Measurements from ENCODE around the gene REPS1. TPM values are rescaled to one million over a fixed set of nuclear protein-coding genes. Genes with fewer than 3 reads are reported as not detected.

REPS1 gene
- total and polyA plus RNA-seq, 2 of the 13 experiments (the other 11 are each of a cell fraction or from before 2014, with no cell fraction given), result 36.4 to 38.3 TPM

- TF ChIP-seq RBAK (CRISPR knock-in tag; IDR thresholded peaks at IDR 0.05) (no peak), ZNF614 (CRISPR knock-in tag; IDR thresholded peaks at IDR 0.05; ENCODE audit: borderline replicate concordance) (peak; percentile 92; the same call in 1 of the 2 replicates), RFXANK (CRISPR knock-in tag; IDR thresholded peaks at IDR 0.05) (no peak), PTBP1 (IDR thresholded peaks at IDR 0.05; ENCODE audit: low read depth, low read length, poor library complexity, severe bottlenecking) (peak; percentile 57), MLX (CRISPR knock-in tag; IDR thresholded peaks at IDR 0.05) (peak; percentile 31; the same call in 1 of the 2 replicates), GATAD1 (CRISPR knock-in tag; IDR thresholded peaks at IDR 0.05) (peak; percentile 82), ARID2 (CRISPR knock-in tag; IDR thresholded peaks at IDR 0.05; ENCODE audit: borderline replicate concordance) (0 out of 2 replicates have a peak, but pooled peaks have one; percentile 3), XBP1 (CRISPR knock-in tag; IDR thresholded peaks at IDR 0.05) (no peak), FLYWCH1 (CRISPR knock-in tag; IDR thresholded peaks at IDR 0.05) (peak; percentile 95; the same call in 1 of the 2 replicates), SAP130 (CRISPR knock-in tag; IDR thresholded peaks at IDR 0.05; ENCODE audit: low read depth) (peak; percentile 91), ARNTL (CRISPR knock-in tag; IDR thresholded peaks at IDR 0.05) (no peak), KDM3A (CRISPR knock-in tag; IDR thresholded peaks at IDR 0.05; ENCODE audit: low read depth) (peak; percentile 87), BCL6 (CRISPR knock-in tag; IDR thresholded peaks at IDR 0.05) (peak; percentile 78), XRCC5 (optimal IDR thresholded peaks at IDR 0.05; ENCODE audit: low read length) (peak; percentile 97), ATAD3A (CRISPR knock-in tag; IDR thresholded peaks at IDR 0.05) (no peak), ZNF3 (CRISPR knock-in tag; IDR thresholded peaks at IDR 0.05) (peak; percentile 17; the same call in 1 of the 2 replicates), HNF1B (CRISPR knock-in tag; IDR thresholded peaks at IDR 0.05) (peak; percentile 73; the same call in 1 of the 2 replicates), MYC (CRISPR knock-in tag; IDR thresholded peaks at IDR 0.05; ENCODE audit: borderline replicate concordance) (peak; percentile 80), NFIB (CRISPR knock-in tag; IDR thresholded peaks at IDR 0.05; ENCODE audit: borderline replicate concordance) (no peak), MIER3 (CRISPR knock-in tag; IDR thresholded peaks at IDR 0.05; ENCODE audit: borderline replicate concordance) (peak; percentile 73), TEAD3 (CRISPR knock-in tag; optimal IDR thresholded peaks at IDR 0.05; ENCODE audit: borderline replicate concordance) (peak; percentile 81), MIER2 (CRISPR knock-in tag; IDR thresholded peaks at IDR 0.05) (peak; percentile 77; the same call in 1 of the 2 replicates), SMAD1 (CRISPR knock-in tag; IDR thresholded peaks at IDR 0.05; ENCODE audit: borderline replicate concordance, low read depth) (no peak), ZNF788 (CRISPR knock-in tag; IDR thresholded peaks at IDR 0.05; ENCODE audit: borderline replicate concordance) (no peak), MEF2D (CRISPR knock-in tag; IDR thresholded peaks at IDR 0.05) (peak; percentile 74), HNF4A (CRISPR knock-in tag; IDR thresholded peaks at IDR 0.05) (0 out of 2 replicates have a peak, but pooled peaks have one; percentile 13), ZNF839 (CRISPR knock-in tag; IDR thresholded peaks at IDR 0.05; ENCODE audit: borderline replicate concordance) (no peak; the same call in 1 of the 2 replicates), ZNF235 (CRISPR knock-in tag; IDR thresholded peaks at IDR 0.05; ENCODE audit: borderline replicate concordance) (peak; percentile 69; the same call in 1 of the 2 replicates), ZNF350 (CRISPR knock-in tag; IDR thresholded peaks at IDR 0.05; ENCODE audit: borderline replicate concordance, low read depth) (peak; percentile 86; the same call in 1 of the 2 replicates)
- TF ChIP-seq, protein P1, sequence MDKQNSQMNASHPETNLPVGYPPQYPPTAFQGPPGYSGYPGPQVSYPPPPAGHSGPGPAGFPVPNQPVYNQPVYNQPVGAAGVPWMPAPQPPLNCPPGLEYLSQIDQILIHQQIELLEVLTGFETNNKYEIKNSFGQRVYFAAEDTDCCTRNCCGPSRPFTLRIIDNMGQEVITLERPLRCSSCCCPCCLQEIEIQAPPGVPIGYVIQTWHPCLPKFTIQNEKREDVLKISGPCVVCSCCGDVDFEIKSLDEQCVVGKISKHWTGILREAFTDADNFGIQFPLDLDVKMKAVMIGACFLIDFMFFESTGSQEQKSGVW (CRISPR knock-in tag; IDR thresholded peaks at IDR 0.05; ENCODE audit: borderline replicate concordance), result no peak
Measured at GRCh38 chr6:138987643-138988468, at the start of gene REPS1 (continued).
